HG03175 (cell line): ENCODE measurements around the gene PAQR8.

Source experiments
- ATAC-seq: cut with Tn5 transposase; IDR thresholded peaks from one replicate; pipeline ENCODE4 v1.9.1; 2021; ENCODE audit warnings: mild to moderate bottlenecking, moderate library complexity; ENCODE audit not compliant: unreplicated experiment

Gene PAQR8

DNA sequence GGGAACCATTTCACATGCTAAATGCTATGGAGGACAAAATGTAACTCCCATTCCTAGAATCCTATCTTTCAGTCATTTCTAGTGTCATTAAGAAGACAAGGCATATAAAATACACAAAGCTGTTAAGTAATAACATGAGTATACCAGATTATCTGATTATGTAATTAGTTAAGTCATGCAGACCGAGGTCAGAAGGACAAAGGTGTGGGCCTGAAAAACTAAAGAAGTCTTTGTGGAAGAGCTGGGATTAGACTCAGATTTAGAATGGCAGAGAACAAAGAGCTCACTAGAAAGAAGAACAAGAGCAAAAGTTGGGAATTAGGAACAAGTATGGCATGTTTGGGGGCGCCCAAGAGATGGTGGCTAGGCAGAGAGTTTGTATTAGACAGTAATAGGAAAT, 95.1 kb downstream of the PAQR8 start:
- no peak for ATAC-seq
